ENCODE measurements around the gene FUNDC1.
"Not testable (repeated sequence)": the region's sequence is repeated elsewhere in the genome, so short reads cannot be mapped to it uniquely, and the experiment has no call there.

Gene FUNDC1, protein sequence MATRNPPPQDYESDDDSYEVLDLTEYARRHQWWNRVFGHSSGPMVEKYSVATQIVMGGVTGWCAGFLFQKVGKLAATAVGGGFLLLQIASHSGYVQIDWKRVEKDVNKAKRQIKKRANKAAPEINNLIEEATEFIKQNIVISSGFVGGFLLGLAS
- 4.1 to 7.4 (median 4.3) reads per million in 3 donors for total RNA-seq

DNA sequence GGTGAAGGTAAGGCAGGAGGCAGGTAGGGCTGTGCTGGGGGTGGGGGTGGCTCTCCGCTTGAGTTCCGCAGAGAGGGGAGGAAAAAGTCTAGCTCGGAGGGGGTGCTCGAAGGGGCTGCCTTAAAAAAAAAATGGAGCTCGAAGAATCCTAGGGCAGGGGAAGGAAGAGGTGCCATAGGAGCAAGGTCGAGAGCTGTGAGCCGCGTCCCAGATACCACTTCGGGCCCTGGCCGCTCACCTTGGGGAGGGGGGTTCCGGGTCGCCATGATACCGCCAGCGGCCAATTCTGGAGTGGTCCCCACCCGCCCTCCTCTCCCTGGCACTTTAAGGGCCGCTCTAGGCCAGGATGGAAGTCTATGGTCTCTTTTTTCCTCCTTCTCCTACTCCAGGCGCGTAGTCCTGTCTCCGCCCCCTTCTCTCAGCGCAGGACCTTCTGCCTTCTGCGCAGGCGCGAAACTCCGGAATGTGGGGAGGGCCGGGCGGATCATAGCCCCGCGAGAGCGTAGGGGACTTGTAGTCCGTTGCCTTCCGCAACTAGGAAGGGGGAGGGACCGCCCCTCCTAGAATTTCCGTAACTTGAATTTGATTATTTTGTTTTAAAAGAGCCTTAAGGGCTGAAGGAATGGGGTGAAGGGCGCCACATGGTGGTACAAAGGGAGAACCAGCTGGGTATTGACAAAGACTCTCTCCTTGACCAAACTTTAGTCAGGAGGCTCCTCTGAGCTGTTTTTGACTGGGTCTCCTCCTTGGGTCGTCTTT is at the start of gene FUNDC1:
Gene FUNDC1 (minus strand): TSS at position 293 of the 759 bp plus-strand sequence. CDS start 27 bp downstream, at position 266.
- Histone ChIP-seq H3K36me3 (ENCODE audit: control insufficient read depth, insufficient read depth, low read length) (no peaks in the 10 kb centered on the region), H3K4me1 (ENCODE audit: control insufficient read depth, insufficient read depth, low read length, poor library complexity, severe bottlenecking) (peaks cover 7% of the 10 kb centered on the region), H3K27me3 (replicated peaks; ENCODE audit: control insufficient read depth, insufficient read depth, low read length, poor library complexity, severe bottlenecking) (no peaks in the 10 kb centered on the region), H3K4me3 (ENCODE audit: insufficient read depth, low read depth, low read length, poor library complexity, severe bottlenecking) (peak within 1 kb of the TSS; percentile 81), H3K27ac (ENCODE audit: insufficient read depth, low read length, poor library complexity, severe bottlenecking) (peak within 1 kb of the TSS; percentile 63), H3K9me3 (ENCODE audit: control insufficient read depth, low read length) (no peaks in the 10 kb centered on the region)
- DNase-seq, result peak; percentile 83 to 88 (median 87)

DNA sequence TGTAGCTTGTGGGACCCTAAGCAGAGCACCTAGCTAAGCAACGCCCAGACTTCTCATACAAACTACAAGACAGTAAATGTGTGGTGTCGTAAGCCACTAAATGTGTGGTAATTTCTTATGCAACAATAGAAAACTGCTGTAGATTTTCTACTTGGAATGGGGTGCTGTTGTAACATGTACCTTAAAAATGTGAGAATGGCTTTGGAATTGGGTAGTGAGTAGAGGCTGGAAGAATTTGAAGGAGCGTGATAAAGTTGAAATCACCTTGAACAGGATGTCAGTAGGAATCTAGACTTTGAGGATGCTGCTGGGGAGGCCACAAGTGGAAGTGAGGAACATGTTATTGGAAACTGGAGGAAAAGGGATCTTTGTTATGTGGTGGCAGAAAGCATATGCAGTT is 43.2 kb upstream of the FUNDC1 start:
- Histone ChIP-seq H3K4me3 (ENCODE audit: insufficient read depth, low read depth, low read length, poor library complexity, severe bottlenecking) (no peak overlapping the region), H3K36me3 (ENCODE audit: control insufficient read depth, insufficient read depth, low read length) (no peaks in the 10 kb centered on the region), H3K27me3 (replicated peaks; ENCODE audit: control insufficient read depth, insufficient read depth, low read length, poor library complexity, severe bottlenecking) (no peaks in the 10 kb centered on the region), H3K9me3 (ENCODE audit: control insufficient read depth, low read length) (no peaks in the 10 kb centered on the region), H3K4me1 (ENCODE audit: control insufficient read depth, insufficient read depth, low read length, poor library complexity, severe bottlenecking) (no peaks in the 10 kb centered on the region), H3K27ac (ENCODE audit: insufficient read depth, low read length, poor library complexity, severe bottlenecking) (no peak overlapping the region)
- no peak for DNase-seq

DNA sequence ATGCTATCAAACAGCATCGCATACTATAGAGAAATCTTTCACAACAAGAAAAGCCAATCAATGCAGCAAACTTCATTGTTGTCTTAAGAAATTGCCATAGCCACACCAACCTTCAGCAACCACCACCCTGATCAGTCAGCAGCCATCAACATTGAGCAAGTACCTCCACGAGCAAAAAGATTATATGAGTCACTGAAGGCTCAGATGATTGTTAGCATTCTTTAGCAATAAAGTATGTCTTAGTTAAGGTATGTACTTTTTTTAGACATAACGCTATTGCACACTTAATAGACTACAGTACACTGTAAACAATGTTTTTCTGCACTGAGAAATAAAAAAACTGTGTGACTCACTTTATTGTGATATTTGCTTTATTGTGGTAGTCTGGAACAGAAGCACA is 37.8 kb upstream of the FUNDC1 start:
- no peak for DNase-seq

GRCh38 chrX:44572340-44572938 is 29.8 kb upstream of the FUNDC1 start:
- DNase-seq, result no peak
- Histone ChIP-seq H3K27me3 (replicated peaks; ENCODE audit: control insufficient read depth, insufficient read depth, low read length, poor library complexity, severe bottlenecking) (no peaks in the 10 kb centered on the region), H3K36me3 (ENCODE audit: control insufficient read depth, insufficient read depth, low read length) (no peaks in the 10 kb centered on the region), H3K4me1 (ENCODE audit: control insufficient read depth, insufficient read depth, low read length, poor library complexity, severe bottlenecking) (no peaks in the 10 kb centered on the region), H3K9me3 (ENCODE audit: control insufficient read depth, low read length) (no peaks in the 10 kb centered on the region), H3K27ac (ENCODE audit: insufficient read depth, low read length, poor library complexity, severe bottlenecking) (no peak overlapping the region), H3K4me3 (ENCODE audit: insufficient read depth, low read depth, low read length, poor library complexity, severe bottlenecking) (no peak overlapping the region)

More for the DNA sequence above, 37.8 kb upstream of the FUNDC1 start:
- H3K36me3 ChIP-seq (ENCODE audit: control insufficient read depth, insufficient read depth, low read length), result no peaks in the 10 kb centered on the region
- H3K27me3 ChIP-seq (replicated peaks; ENCODE audit: control insufficient read depth, insufficient read depth, low read length, poor library complexity, severe bottlenecking), result no peaks in the 10 kb centered on the region
- H3K27ac ChIP-seq (ENCODE audit: insufficient read depth, low read length, poor library complexity, severe bottlenecking), result no peak overlapping the region
- no peaks in the 10 kb centered on the region for H3K4me1 ChIP-seq (ENCODE audit: control insufficient read depth, insufficient read depth, low read length, poor library complexity, severe bottlenecking)
- no peak overlapping the region for H3K4me3 ChIP-seq (ENCODE audit: insufficient read depth, low read depth, low read length, poor library complexity, severe bottlenecking)
- no peaks in the 10 kb centered on the region for H3K9me3 ChIP-seq (ENCODE audit: control insufficient read depth, low read length)

- Histone ChIP-seq H3K4me3 (ENCODE audit: insufficient read depth, low read depth, low read length, poor library complexity, severe bottlenecking) (no peak overlapping the region), H3K36me3 (ENCODE audit: control insufficient read depth, insufficient read depth, low read length) (no peaks in the 10 kb centered on the region), H3K9me3 (ENCODE audit: control insufficient read depth, low read length) (no peaks in the 10 kb centered on the region), H3K4me1 (ENCODE audit: control insufficient read depth, insufficient read depth, low read length, poor library complexity, severe bottlenecking) (no peaks in the 10 kb centered on the region), H3K27me3 (replicated peaks; ENCODE audit: control insufficient read depth, insufficient read depth, low read length, poor library complexity, severe bottlenecking) (no peaks in the 10 kb centered on the region), H3K27ac (ENCODE audit: insufficient read depth, low read length, poor library complexity, severe bottlenecking) (no peak overlapping the region)
- no peak for DNase-seq
Measured at GRCh38 chrX:44570522-44570921, 27.9 kb upstream of the FUNDC1 start.

DNA sequence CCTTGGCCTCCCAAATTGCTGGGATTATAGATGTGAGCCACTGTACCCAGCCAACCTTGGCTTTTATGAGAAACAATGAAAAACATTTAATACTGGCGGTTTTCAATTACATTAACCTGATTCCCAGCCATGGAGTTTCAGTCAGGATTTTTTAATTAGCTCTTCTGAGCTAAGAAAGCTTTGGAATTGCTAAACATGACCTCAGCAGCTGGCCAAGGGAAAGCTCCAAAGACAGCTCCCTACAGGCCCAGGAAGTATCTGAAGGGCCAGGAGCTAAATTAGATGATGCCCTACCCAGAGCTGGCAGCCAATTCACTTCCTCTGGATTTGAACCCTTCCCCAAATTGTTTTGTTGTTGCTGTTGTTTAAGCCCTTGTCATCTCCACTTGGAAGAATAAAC is 26.5 kb upstream of the FUNDC1 start:
- Histone ChIP-seq H3K4me1 (ENCODE audit: control insufficient read depth, insufficient read depth, low read length, poor library complexity, severe bottlenecking) (no peaks in the 10 kb centered on the region), H3K9me3 (ENCODE audit: control insufficient read depth, low read length) (no peaks in the 10 kb centered on the region), H3K27ac (ENCODE audit: insufficient read depth, low read length, poor library complexity, severe bottlenecking) (no peak overlapping the region), H3K36me3 (ENCODE audit: control insufficient read depth, insufficient read depth, low read length) (no peaks in the 10 kb centered on the region), H3K27me3 (replicated peaks; ENCODE audit: control insufficient read depth, insufficient read depth, low read length, poor library complexity, severe bottlenecking) (no peaks in the 10 kb centered on the region), H3K4me3 (ENCODE audit: insufficient read depth, low read depth, low read length, poor library complexity, severe bottlenecking) (no peak overlapping the region)
- DNase-seq, result no peak

DNA sequence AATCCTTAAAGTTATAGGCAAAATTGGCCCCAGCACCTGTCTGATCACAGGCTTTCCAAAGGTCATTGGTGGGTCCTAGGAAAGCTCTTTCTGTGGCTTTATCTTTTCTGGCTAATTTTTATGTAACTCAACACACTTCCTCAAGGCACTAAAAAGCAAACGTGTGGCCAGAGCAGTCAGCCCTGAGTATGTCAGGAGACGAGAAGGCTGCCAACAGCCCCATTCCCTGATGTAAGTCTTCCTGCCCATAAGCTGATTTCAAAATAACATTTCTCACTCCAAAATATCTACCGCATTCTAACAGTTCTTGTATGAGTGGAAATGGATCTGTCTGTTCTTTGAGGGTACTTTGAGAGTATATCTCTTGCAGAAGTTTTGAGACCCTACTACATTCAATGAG is 25.5 kb upstream of the FUNDC1 start:
- Histone ChIP-seq H3K27ac (ENCODE audit: insufficient read depth, low read length, poor library complexity, severe bottlenecking) (no peak overlapping the region), H3K4me3 (ENCODE audit: insufficient read depth, low read depth, low read length, poor library complexity, severe bottlenecking) (no peak overlapping the region)
- DNase-seq, result no peak

DNA sequence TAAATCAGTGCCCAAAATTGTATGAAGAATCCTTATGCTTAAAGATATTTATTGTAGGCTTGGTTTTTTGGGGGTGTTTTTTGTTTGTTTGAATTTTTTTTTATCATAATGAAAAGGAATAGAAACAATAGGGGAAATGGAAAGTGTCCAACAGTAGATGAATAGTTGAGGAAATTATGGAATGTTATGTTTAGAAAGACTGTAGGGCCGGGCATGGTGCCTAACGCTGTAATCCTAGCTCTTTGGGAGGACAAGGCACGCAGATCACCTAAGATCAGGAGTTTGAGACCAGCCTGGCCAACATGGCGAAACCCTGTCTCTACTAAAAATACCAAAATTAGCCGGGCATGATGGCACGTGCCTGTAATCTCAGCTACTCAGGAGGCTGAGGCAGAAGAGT is 19.2 kb upstream of the FUNDC1 start:
- not testable (repeated sequence) for H3K36me3 ChIP-seq (ENCODE audit: control insufficient read depth, insufficient read depth, low read length); H3K9me3 ChIP-seq (ENCODE audit: control insufficient read depth, low read length); H3K27me3 ChIP-seq (replicated peaks; ENCODE audit: control insufficient read depth, insufficient read depth, low read length, poor library complexity, severe bottlenecking); H3K4me1 ChIP-seq (ENCODE audit: control insufficient read depth, insufficient read depth, low read length, poor library complexity, severe bottlenecking); DNase-seq; H3K27ac ChIP-seq (ENCODE audit: insufficient read depth, low read length, poor library complexity, severe bottlenecking); H3K4me3 ChIP-seq (ENCODE audit: insufficient read depth, low read depth, low read length, poor library complexity, severe bottlenecking)

More for the DNA sequence above, 25.5 kb upstream of the FUNDC1 start:
- Histone ChIP-seq H3K27me3 (replicated peaks; ENCODE audit: control insufficient read depth, insufficient read depth, low read length, poor library complexity, severe bottlenecking) (no peaks in the 10 kb centered on the region), H3K9me3 (ENCODE audit: control insufficient read depth, low read length) (no peaks in the 10 kb centered on the region), H3K36me3 (ENCODE audit: control insufficient read depth, insufficient read depth, low read length) (no peaks in the 10 kb centered on the region), H3K4me1 (ENCODE audit: control insufficient read depth, insufficient read depth, low read length, poor library complexity, severe bottlenecking) (no peaks in the 10 kb centered on the region)

GRCh38 chrX:44550563-44550962 is 7.9 kb upstream of the FUNDC1 start:
- no peak for DNase-seq
- Histone ChIP-seq H3K36me3 (ENCODE audit: control insufficient read depth, insufficient read depth, low read length) (no peaks in the 10 kb centered on the region), H3K27me3 (replicated peaks; ENCODE audit: control insufficient read depth, insufficient read depth, low read length, poor library complexity, severe bottlenecking) (no peaks in the 10 kb centered on the region), H3K4me1 (ENCODE audit: control insufficient read depth, insufficient read depth, low read length, poor library complexity, severe bottlenecking) (no peaks in the 10 kb centered on the region), H3K4me3 (ENCODE audit: insufficient read depth, low read depth, low read length, poor library complexity, severe bottlenecking) (no peak overlapping the region), H3K9me3 (ENCODE audit: control insufficient read depth, low read length) (no peaks in the 10 kb centered on the region), H3K27ac (ENCODE audit: insufficient read depth, low read length, poor library complexity, severe bottlenecking) (no peak overlapping the region)

- not testable (repeated sequence) for H3K4me1 ChIP-seq (ENCODE audit: control insufficient read depth, insufficient read depth, low read length, poor library complexity, severe bottlenecking); H3K27me3 ChIP-seq (replicated peaks; ENCODE audit: control insufficient read depth, insufficient read depth, low read length, poor library complexity, severe bottlenecking); H3K27ac ChIP-seq (ENCODE audit: insufficient read depth, low read length, poor library complexity, severe bottlenecking); H3K4me3 ChIP-seq (ENCODE audit: insufficient read depth, low read depth, low read length, poor library complexity, severe bottlenecking); DNase-seq; H3K36me3 ChIP-seq (ENCODE audit: control insufficient read depth, insufficient read depth, low read length); H3K9me3 ChIP-seq (ENCODE audit: control insufficient read depth, low read length)
Measured at GRCh38 chrX:44545454-44545853, 2.8 kb upstream of the FUNDC1 start.

Data from effector memory CD4-positive, alpha-beta T cell (primary cell).